Activated T-helper 1 cell treated with Interleukin-2 at 50 U/mL for 16 hours (primary cell): ENCODE measurements around the gene TMOD1.

Experiments used
- DNase-seq: peaks from one replicate; pipeline ENCODE4 v3.0.0-alpha.2; 2020; ENCODE audit warnings: low read depth

Gene TMOD1

DNA sequence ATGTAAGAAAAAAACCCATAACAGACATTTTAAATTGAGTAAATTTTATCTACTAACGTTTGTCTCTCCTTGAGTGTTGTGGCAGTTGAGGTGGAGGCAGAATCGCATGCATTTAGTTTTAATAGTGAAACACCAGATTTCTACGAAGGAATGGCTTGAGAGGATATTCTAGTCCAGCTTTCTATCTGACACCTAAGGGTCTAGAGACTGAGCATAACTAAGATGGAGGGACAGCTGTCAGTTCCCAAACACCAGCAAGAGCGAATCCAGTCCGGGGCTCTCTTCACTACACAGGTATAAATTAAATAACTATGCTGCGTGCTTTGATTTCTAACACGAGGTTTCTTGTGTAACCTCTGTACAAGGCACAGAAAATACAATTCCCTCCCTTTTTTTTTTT, 133.6 kb downstream of the TMOD1 start:
- no peak for DNase-seq

DNA sequence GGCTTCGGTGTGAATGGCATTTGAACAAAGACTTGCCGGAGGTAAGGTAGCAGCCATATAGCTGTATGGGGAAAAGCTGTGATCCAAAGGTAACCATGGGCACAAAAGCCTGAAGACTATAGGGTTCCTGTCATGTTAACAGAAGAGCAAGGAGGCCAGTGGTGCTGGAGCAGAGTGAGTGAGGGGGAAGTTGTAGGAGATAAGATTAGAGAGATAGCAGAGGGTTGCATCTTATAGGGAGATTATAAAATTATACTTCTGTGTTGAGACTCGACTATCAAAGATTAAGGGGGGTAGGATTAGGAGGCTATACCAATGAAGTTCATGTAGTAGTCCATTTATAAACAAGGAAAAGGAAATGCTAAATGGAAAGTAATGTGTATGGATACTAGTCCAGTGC, 135.4 kb downstream of the TMOD1 start:
- no peak for DNase-seq

DNA sequence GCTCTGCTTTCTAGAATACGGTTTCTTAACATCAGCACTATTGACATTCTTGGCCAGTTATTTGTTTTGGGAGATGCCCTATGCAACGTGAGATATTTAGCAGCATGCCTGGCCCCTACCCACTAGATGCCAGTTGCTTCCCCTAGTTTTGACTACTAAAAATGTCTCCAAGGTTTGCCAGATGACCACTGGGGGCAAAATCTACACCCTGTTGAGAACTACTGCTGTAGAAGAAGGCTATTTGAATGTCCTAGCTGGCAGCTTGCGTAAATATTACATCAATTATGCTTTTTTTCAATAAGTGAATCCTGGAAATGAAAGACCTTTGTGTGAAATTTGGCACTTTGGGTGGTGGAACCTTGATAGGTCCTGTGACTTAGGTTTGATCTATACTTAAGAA, 137.2 kb downstream of the TMOD1 start:
- DNase-seq: no peak

DNA sequence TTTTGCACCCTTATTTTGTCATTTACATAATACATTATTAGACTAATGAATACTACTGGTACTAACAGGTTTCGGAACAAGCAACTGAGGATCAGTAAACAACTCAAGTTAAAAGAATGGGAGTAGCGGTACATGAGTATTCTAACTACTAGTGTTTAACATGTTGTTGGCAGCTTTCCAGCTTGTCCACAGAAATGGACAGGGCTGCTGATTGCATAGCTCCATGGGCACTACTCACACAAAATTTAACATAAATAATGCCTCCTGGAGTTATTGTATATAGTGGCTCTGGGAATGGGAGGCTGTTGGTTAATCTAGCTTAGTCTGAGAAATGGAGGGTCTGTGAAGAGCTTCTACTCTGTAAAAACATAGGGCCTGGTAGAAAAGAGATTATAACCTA, 138.9 kb downstream of the TMOD1 start:
- no peak for DNase-seq

DNA sequence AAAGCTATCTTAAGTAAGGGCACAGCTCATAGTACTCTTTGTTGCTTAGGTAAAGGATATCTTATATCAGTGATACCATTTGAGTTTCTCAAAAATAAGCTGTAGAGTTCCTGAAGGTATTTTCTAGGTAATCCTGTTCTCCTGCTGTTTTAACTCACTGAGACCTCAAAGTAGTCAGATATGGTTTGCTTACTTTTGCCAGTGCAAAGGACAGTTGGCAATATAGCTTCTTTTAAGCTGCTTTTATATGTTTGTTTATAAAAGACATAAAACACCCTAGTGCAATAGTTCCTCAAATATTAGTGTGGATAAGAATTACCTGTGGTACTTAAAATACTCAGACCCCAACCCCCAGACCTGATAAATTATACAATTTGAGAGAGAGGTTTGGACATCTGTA, 144.3 kb downstream of the TMOD1 start:
- no peak for DNase-seq

DNA sequence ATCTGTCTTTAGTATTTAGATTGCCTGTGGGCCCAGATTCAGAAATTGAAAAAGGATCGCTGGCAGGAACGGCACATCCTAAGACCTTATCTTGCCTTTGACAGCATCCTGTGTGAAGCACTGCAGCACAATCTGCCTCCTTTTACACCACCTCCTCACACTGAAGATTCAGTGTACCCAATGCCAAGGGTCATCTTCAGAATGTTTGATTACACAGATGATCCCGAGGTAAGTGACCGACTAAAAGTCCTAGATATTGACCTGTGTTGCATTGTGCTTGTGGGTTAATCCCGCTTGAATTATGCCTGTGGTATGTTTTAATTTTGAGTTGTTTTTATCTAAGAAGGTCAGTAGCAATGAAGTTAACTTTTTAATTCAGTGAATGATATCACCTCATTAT, 146.5 kb downstream of the TMOD1 start:
- no peak for DNase-seq
